B cell (primary cell): ENCODE data around the gene PSMG4. TPM values are rescaled to one million over a fixed set of nuclear protein-coding genes. Genes with fewer than 3 reads are reported as not detected.

ENCODE experiments used
- ATAC-seq: fragments of 200-7000 bp; cut with Tn5 transposase; one replicate; pipeline ENCODE4 v1.10.0; 2021; ENCODE audit warnings: low read depth, mild to moderate bottlenecking, moderate number of reproducible peaks, moderate library complexity
- CTCF ChIA-PET: fragments of 350-600 bp; sonication (Branson Sonifier 250); formaldehyde crosslinking; loops from one replicate; lab custom pipeline; 2021; ENCODE audit warnings: antibody characterized with exemption, inconsistent platforms; lab: Charles Lee
- POLR2A ChIA-PET: fragments of 350-600 bp; sonication (Branson Sonifier 250); formaldehyde crosslinking; loops from one replicate; lab custom pipeline; 2021; ENCODE audit warnings: antibody characterized with exemption; lab: Charles Lee
- DNase-seq: peaks from one replicate; pipeline ENCODE4 v3.0.0; 2013
- H2AFZ ChIP-seq: 2 replicates; pipeline ENCODE4 v1.6.1; 2012; ENCODE audit warnings: mild to moderate bottlenecking, low read depth, low read length; ENCODE audit not compliant: insufficient read depth, poor library complexity, severe bottlenecking
- H3K27ac ChIP-seq, 2 donors: 1 replicate in 1 of 2; 2 replicates in 1 of 2; pipeline ENCODE4 v1.5.1; 2012 to 2013; ENCODE audit warnings: low read length in 2 of 2, mild to moderate bottlenecking in 2 of 2, moderate library complexity in 1 of 2
- H3K27me3 ChIP-seq, 4 experiments: fragments of 200-600 bp in 1 of 4; sonication (generic) in 1 of 4; replicated peaks in 1 of 4; 1 replicate in 2 of 4; 2 replicates in 2 of 4; pipeline versions ENCODE4 v1.6.1 to v1.7.0; 2013 to 2016; ENCODE audit warnings: low read length in 3 of 4, mild to moderate bottlenecking in 2 of 4, mixed read lengths in 1 of 4, moderate library complexity in 1 of 4; ENCODE audit not compliant: insufficient read depth in 4 of 4, control insufficient read depth in 3 of 4; ENCODE audit errors: control extremely low read depth in 1 of 4
- H3K36me3 ChIP-seq, 2 experiments: replicated peaks in 1 of 2; 1 replicate in 1 of 2; 2 replicates in 1 of 2; pipeline versions ENCODE4 v1.6.1 to v1.7.1; 2013; ENCODE audit warnings: low read length in 1 of 2; ENCODE audit not compliant: insufficient read depth in 2 of 2, control insufficient read depth in 1 of 2; ENCODE audit errors: control extremely low read depth in 1 of 2, extremely low read depth in 1 of 2
- H3K4me1 ChIP-seq, 2 donors: fragments of 200-600 bp in 1 of 2; sonication (generic) in 1 of 2; 1 replicate in 1 of 2; 2 replicates in 1 of 2; pipeline versions ENCODE4 v1.5.1 to v1.6.1; 2013 to 2017; ENCODE audit warnings: low read length in 2 of 2; ENCODE audit not compliant: control insufficient read depth in 2 of 2, insufficient read depth in 2 of 2
- H3K4me2 ChIP-seq: replicated peaks from 2 replicates; pipeline ENCODE3; 2012; ENCODE audit warnings: mild to moderate bottlenecking, low read depth, low read length; ENCODE audit not compliant: poor library complexity, severe bottlenecking
- H3K4me3 ChIP-seq, 5 experiments: fragments of 200-600 bp in 1 of 5; sonication (generic) in 1 of 5; 1 replicate in 3 of 5; 2 replicates in 2 of 5; pipeline versions ENCODE4 v1.5.1 to v1.7.0; 2011 to 2016; ENCODE audit warnings: low read length in 4 of 5, mild to moderate bottlenecking in 4 of 5, low read depth in 2 of 5, control low read depth in 1 of 5, moderate library complexity in 1 of 5; ENCODE audit not compliant: insufficient read depth in 1 of 5; ENCODE audit errors: control extremely low read depth in 1 of 5, extremely low read depth in 1 of 5
- H3K79me2 ChIP-seq: fragments of 200-600 bp; sonication (generic); one replicate; pipeline ENCODE4 v1.6.0; 2016; ENCODE audit warnings: low read length; ENCODE audit not compliant: control insufficient read depth, insufficient read depth
- H3K9ac ChIP-seq: fragments of 200-600 bp; sonication (generic); 2 replicates; pipeline ENCODE4 v1.6.1; 2017; ENCODE audit warnings: mild to moderate bottlenecking, low read length, moderate library complexity
- H3K9me3 ChIP-seq, 3 donors: one replicate each; pipeline versions ENCODE4 v1.6.1 to v1.7.1; 2013; ENCODE audit warnings: low read length in 2 of 3; ENCODE audit not compliant: control insufficient read depth in 2 of 3, insufficient read depth in 1 of 3; ENCODE audit errors: control extremely low read depth in 1 of 3
- H4K20me1 ChIP-seq: 2 replicates; pipeline ENCODE4 v1.6.0; 2012; ENCODE audit warnings: mild to moderate bottlenecking, low read length; ENCODE audit not compliant: insufficient read depth, control insufficient read depth, poor library complexity, severe bottlenecking
- H3K27ac Mint-ChIP-seq: one replicate; pipeline ENCODE4 v1.8.0; 2021; ENCODE audit warnings: mixed read lengths
- H3K27me3 Mint-ChIP-seq: one replicate; pipeline ENCODE4 v1.8.0; 2021; ENCODE audit warnings: mixed read lengths
- H3K4me1 Mint-ChIP-seq: one replicate; pipeline ENCODE4 v1.8.0; 2021; ENCODE audit warnings: mixed read lengths
- H3K4me3 Mint-ChIP-seq: one replicate; pipeline ENCODE4 v1.8.0; 2021; ENCODE audit warnings: mixed read lengths
- H3K9me3 Mint-ChIP-seq: one replicate; pipeline ENCODE4 v1.8.0; 2022; ENCODE audit warnings: mixed read lengths; ENCODE audit not compliant: insufficient read depth
- CTCF ChIP-seq: fragments of 200-600 bp; IDR thresholded peaks from one replicate; pipeline ENCODE4 v1.8.0; 2022; ENCODE audit warnings: antibody characterized with exemption, mild to moderate bottlenecking
- EZH2 ChIP-seq: IDR thresholded peaks from 2 replicates; pipeline ENCODE4 v1.6.1; 2012; ENCODE audit warnings: borderline replicate concordance, low read depth, mild to moderate bottlenecking, moderate library complexity, low read length; ENCODE audit not compliant: insufficient read depth, poor library complexity, severe bottlenecking
- WGBS: methylation state at CpG from one replicate; pipeline ENCODE4 v1.1.5; 2013; ENCODE audit warnings: missing lambda C conversion rate; ENCODE audit not compliant: insufficient coverage; 5-methylcytosine and 5-hydroxymethylcytosine counted together
- intact Hi-C: fragments of 100-400 bp; cut with micrococcal nuclease; formaldehyde crosslinking; loops from one replicate; pipeline ENCODE4 v1.10.0; 2022
- polyA plus RNA-seq: library from polyadenylated mRNA; depleted of rRNA; stranded (reverse); fragments of >200 nt; gene quantifications from 2 replicates; pipeline ENCODE4 v1.2.3, GENCODE V29; 2012
- total RNA-seq, 2 donors: library from RNA; stranded (reverse); fragments of 120-200 nt in 1 of 2; gene quantifications; 1 replicate in 1 of 2; 2 replicates in 1 of 2; pipeline versions ENCODE4 v1.2.3 to v1.2.4, GENCODE V29; 2013 to 2022

Gene PSMG4
- total and polyA plus RNA-seq, 2 donors (not counting 1 experiment from before 2014, with no cell fraction given) = 31.9 to 42.4 TPM

GRCh38 chr6:3209114-3210023 is 49.4 kb upstream of the PSMG4 start:
- Histone ChIP-seq H3K36me3 (no peaks in the 10 kb centered on the region), H3K27me3 (no peaks in the 10 kb centered on the region), H4K20me1 (no peaks in the 10 kb centered on the region), H3K4me3 (no peak overlapping the region), H3K9ac (no peak overlapping the region), H2AFZ (no peak overlapping the region), H3K4me1 (peaks cover 4 to 11% of the 10 kb centered on the region in 2 donors), H3K27ac (no peak overlapping the region), H3K9me3 (peaks cover 0 to 11% (median 8%) of the 10 kb centered on the region in 3 donors), H3K4me2 (peak overlapping the region; percentile 26), H3K79me2 (no peaks in the 10 kb centered on the region)
- peak; percentile 17 for ATAC-seq
- WGBS = 46% methylated on average over 15 of the region's 17 CpGs
- H3K4me3 Mint-ChIP-seq = peak overlapping the region; percentile 4
- POLR2A ChIA-PET = no interaction called here
- TF ChIP-seq CTCF (no peak), EZH2 (no peak)
- H3K4me1 Mint-ChIP-seq = peaks cover 17% of the 10 kb centered on the region
- CTCF ChIA-PET = interaction anchor here (1.3 kb wide), 1 partner anchor 40 kb away, joined by 3 read pairs; no protein-coding TSS in a partner anchor
- peak; percentile 14 for DNase-seq
- no peak overlapping the region for H3K27ac Mint-ChIP-seq
- H3K9me3 Mint-ChIP-seq = peaks cover 3% of the 10 kb centered on the region
- intact Hi-C loops = no loop called here
- H3K27me3 Mint-ChIP-seq = peaks cover 30% of the 10 kb centered on the region

- no peaks in the 10 kb centered on the region for H3K36me3 ChIP-seq
- no peak overlapping the region for H2AFZ ChIP-seq
- ATAC-seq (no peak), DNase-seq (no peak)
- H3K27me3 ChIP-seq = no peaks in the 10 kb centered on the region
- TF ChIP-seq CTCF (no peak), EZH2 (no peak)
- no peaks in the 10 kb centered on the region for H4K20me1 ChIP-seq
- H3K9me3 ChIP-seq = peaks cover 0 to 7% (median under 1%) of the 10 kb centered on the region in 3 donors
- 91% methylated on average over 6 of the region's 9 CpGs for WGBS
- no peak overlapping the region for H3K4me2 ChIP-seq
- ChIA-PET CTCF (no interaction called here), POLR2A (no interaction called here)
- H3K27ac ChIP-seq = no peak overlapping the region
- peaks cover 30% of the 10 kb centered on the region for H3K27me3 Mint-ChIP-seq
- H3K9ac ChIP-seq = no peak overlapping the region
- peaks cover 0 to 8% of the 10 kb centered on the region in 2 donors for H3K4me1 ChIP-seq
- intact Hi-C loops = no loop called here
- H3K4me3 ChIP-seq = no peak overlapping the region
- no peaks in the 10 kb centered on the region for H3K79me2 ChIP-seq
- H3K4me3 Mint-ChIP-seq = no peak overlapping the region
- no peaks in the 10 kb centered on the region for H3K9me3 Mint-ChIP-seq
- peaks cover 12% of the 10 kb centered on the region for H3K4me1 Mint-ChIP-seq
- no peak overlapping the region for H3K27ac Mint-ChIP-seq
These were observed 48.6 kb upstream of the PSMG4 start for GRCh38 chr6:3210024-3210610.
